SHP77 (cell line): ENCODE data around the gene OPA1.

Experiments
- DNase-seq, 2 experiments: peaks; one replicate each; lab custom pipeline; 2025; lab: John Stamatoyannopoulos, UW

The OPA1 gene

DNA sequence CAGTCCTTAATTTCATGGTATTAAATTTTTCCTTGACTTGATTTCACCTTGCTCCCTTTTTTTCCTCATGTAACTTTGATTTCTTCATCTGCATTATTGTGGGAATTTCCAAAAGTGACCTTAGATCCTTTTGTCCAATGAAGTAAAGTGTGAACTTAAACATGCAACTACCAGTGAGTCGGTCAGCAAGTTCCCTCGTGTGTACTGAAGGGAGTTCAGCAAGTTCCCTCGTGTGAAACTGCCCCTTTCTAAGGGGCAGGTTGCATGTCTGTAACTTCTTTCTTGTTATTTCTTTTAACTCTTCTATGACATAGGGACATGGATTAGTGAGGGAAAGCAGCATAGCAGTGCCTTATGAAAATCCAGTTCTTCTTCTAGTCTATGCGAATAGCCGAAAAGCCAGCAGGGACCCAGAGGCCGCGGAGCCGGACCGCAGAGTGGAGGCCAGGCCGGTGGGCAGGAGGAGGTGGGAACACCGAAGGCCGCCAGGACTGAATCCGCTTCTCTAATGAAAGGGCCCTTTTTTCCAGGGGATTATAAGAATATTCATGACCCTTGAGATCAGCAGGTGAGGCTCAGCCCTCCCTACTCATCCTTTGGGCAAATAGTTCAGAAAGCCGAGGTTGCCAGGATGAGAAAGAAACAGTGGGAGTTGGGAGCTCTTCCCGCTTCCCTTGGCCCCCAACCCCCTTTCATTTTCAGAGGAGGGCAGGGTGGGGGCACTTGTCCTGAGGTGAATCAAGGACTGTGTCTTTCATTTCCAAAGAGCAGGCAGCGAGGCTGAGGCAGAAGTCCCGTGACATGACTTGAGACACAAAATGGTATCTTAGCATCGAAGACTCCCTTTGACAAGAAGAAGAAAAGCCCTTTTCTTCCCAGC is 117.5 kb downstream of the OPA1 start:
- DNase-seq, result no peak

DNA sequence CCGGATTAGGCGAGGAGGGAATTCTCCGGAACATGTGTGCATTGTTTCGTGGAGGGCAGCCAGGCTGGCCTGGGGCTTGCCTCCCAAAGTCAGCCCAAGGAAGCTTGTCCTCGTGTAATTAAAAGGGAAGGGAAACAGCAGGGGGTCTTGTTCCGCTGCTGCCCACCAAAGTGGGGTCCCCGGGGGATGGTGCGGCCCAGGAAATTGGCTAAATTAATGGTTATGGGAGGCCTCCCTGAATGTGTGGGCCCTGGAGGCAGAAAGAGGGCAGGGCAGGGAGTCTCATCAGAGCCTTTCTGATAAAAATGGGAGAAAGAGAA is 118.1 kb downstream of the OPA1 start:
- no peak for DNase-seq

DNA sequence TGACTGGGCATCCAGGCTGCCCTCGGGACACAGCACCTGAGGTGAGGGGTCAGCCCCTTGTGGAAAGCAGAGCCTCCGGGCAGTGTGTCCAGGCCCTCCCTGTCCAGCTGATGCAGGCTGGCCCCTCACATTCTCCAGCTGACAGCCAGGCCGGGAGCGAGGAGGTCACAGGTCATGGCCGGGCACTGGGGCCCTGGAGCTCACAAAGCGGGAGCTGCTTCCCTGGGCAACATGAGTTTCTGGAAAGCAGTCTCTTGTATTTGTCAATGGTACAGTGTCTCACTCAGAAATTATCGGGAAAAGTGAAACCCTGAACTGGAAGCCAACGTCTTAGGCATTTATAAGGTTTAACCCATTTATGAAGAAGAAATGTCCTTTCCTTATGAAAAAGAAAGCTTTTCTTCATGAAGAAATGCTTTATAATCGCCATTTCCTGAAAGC is 118.5 kb downstream of the OPA1 start:
- peak in 1 of 2 experiments; percentile 6 for DNase-seq

DNA sequence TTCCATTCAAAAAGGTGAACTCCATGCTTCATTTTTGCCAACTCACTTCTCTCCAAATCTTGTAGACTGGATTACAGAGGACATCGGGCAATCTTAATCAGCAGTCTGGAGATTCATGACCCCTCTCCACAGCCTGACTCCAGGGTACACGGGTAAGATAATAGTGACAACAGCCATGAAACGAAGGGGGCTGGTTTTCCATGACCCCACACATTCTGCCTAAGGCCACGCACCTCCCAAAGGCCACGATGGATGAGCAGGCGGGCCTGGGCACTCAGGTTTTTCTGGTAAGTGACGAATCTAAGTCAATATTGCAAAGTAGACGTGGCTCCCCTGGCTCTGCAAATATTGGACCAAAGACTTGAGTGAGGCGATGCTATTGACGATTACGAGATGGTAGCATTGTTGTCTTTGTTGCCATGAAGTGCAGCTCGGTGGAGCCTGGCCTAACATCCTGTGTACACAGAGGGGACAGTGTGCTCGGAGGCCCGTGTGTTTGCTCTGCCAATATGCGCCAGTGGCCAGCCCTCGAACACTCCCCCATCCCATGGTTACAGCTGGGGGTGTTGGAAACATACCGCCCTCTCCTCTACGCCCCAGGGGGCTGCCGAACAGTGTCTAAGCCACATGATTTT is 119.1 kb downstream of the OPA1 start:
- peak; percentile 91 to 92 for DNase-seq

DNA sequence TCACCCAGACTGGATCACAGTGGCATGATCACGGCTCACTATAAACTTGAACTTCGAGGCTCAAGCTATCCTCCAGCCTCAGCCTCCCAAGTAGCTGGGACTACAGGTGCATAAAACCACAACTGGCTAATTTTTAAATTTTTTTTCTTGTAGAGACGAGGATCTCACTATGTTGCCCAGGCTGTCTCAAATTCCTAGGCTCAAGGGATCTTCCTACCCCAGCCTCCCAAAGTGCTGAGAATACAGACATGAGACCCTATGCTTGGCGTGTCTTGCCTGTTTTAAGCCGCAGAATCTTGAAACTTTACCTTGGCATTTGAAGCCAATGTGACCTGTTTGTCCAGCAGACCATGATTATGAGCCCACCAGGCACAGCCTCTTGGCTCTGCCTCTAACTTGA is 119.9 kb downstream of the OPA1 start:
- no peak for DNase-seq

DNA sequence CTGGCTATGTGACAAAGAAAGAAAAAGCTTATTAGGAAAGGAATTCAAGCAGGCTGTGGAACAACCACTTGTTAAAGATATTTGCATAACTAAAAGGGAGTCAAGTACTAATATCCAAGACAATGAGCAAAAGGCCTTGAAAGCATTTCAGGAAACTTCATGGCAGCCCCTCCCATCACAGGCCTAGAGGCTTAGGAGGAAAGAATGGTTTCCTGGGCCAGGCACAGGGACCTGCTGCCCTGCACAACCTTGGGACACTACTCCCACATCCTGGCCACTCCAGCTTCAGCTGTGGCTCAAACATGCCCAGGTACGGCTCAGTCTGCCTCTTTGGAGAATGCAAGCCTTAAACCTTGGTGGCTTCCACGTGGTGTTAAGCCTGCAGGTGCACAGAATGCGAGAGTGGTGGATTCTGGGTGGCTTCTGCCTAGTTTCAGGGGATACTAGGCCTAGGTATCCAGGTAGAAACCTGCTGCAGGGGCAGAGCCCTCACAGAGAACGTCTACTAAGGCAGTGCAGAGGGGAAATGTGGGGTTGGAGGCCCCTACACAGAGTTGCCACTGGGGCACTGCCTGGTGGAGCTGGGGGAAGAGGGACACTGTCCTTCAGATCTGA is 121.6 kb downstream of the OPA1 start:
- DNase-seq, result no peak

DNA sequence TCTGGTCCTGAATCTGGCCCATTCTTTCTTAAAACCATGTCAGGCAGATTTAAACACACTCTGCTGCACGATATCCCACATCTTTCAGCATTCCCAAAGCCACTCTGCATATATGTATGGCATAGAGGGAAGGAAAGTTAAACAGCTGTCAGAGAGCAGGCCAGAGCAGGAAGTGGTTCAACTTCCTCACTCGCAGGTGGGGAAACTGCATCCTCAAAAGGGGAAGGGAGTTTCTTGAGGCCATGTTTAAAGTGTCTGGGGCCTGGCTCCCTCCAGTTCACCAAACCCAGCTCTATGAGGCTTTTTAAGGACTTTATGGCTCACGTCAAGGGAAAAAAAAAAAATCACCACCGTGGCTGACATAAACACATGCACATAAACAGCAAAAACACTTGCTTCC is 123.1 kb downstream of the OPA1 start:
- DNase-seq, result no peak

DNA sequence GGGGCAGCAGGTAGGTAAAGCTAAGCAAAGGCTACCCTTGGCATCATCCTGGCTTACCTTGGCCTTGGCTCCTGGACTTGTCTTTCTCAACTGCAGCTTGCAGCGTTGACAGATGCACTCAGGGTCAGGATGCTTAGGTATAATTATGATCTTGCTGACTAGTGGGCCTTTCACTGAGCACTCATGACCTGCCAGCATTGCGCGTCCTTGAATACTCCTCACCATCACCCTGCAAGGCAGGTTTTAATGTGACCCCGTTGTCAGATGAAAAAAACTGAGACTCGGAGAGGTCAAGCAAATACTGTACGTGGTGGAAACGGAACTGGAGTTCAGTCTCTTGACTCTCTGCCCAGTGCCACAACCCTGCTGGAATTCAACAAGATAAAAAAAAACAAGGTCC is 126.7 kb downstream of the OPA1 start:
- DNase-seq, result no peak

DNA sequence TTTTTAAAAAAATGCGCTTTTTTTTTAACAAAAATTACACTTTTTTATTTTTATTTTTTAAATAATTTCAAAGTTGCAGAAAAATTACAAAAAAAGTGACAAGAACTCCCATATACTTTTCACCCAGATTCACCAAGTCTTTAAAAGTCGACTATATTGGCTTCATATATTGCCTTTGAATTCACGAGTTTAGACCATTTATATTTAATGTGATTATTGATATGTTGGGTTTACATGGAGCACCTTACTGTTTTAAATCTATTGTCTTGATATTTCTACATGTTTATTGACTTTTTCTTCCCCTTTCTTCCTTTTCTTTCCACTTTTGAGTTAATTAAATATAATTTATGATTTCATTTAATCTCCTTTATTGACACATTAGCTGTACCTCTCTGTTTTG is 127.2 kb downstream of the OPA1 start:
- DNase-seq, result no peak

DNA sequence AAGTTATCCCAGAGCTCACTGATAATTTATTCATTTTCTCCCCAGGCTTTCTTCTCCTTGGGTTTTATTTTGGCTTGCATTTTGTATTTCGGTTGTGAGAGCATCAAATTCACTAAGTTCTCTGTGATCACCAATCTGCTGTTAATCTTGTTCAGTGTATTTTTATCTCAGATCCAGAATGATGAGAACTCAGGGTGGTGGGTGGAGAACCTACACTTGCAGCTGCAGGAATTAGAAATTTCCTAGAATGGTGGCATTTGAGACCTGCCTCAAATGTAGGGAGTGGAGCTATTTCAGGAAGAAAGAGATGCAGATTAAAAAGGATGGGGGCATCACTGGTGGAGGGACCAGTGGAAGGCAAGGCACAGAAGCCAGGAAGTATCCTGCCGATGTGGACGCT is 129.6 kb downstream of the OPA1 start:
- no peak for DNase-seq

DNA sequence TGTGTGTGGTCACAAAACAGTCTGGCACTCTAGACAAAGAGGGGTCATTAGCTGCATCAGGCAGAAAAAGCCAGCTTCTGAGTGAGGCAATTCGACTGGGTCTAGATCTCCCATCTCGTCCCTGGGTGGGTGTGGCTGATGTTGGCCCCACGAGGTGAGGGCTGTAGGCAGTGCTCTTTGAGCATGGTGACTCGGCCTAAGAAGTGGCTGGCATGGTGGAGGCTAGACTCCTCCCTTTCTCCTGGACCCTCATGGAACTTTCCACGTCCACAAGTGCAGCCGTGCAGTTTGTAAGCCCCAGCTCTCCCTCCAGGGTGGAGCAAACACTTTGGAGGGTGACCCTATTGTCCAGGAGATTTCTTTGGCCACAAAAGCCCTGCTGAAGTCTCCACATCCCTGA is 134.1 kb downstream of the OPA1 start:
- DNase-seq, result no peak

DNA sequence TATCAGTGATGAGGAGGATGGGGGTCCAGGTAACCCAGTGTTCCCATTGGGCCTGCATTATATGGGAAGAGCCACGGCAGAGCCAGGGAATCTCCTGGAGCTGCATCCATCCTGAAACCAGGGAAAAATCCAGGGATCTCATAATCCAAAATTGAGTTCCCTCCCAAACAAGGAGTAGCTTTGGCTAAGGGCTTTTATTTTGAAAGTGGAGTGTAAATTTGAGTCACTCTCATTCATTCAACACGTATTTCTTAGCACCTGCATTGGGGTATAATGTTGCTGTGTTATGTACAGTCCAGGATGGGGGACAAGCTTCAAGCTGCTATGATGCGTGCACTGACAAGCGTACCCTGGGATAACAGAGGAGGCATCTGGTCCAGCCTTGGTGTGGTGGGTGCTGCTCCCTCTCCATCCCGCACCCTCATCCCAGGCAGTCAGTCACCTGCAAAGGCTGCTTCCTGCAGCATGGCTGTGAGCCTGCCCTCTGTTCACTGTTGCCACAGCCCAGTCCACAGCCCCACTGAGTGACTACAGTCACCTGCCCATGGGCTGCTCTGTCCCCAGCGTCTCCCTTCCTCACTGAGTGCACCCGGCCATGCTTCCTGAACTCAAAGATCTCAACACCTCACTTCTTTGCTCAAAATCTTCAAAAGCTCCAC is 135.6 kb downstream of the OPA1 start:
- DNase-seq, result no peak

DNA sequence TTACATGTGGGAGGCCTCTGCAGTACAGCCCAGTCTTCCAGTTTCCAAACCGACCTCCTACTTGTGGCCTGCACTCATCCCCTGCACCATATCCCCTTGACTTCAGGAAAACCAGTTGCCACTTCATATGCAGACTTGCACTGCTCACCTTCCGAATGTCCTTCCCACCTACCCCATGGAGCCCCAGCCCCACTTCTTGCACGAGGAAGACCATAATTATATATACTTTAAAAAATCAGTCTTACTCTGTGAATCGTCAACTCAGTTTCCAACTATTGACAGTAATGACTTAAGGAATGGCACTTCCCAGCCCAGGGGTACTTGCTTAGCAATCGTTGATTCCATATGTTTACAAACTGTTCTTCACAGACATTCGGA is 136.1 kb downstream of the OPA1 start:
- DNase-seq, result no peak

DNA sequence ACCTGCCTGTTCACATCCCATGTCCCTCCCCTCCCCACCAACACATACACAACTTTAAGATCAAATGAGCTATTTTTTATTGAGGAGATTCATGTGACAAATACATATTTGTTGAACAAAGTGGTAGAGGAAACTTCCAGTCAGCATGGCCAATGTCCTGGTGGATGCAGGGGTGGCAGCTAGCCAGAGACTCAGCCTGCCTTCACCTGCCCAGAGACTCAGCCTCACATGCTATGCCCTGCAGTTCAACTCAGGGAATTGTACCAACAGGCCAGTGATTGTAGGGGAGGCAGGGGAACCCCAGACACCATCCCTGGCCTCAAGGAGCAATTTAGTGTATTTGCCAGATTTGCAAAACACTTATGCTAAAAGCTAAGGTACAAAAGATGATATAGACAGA is 136.6 kb downstream of the OPA1 start:
- no peak for DNase-seq

DNA sequence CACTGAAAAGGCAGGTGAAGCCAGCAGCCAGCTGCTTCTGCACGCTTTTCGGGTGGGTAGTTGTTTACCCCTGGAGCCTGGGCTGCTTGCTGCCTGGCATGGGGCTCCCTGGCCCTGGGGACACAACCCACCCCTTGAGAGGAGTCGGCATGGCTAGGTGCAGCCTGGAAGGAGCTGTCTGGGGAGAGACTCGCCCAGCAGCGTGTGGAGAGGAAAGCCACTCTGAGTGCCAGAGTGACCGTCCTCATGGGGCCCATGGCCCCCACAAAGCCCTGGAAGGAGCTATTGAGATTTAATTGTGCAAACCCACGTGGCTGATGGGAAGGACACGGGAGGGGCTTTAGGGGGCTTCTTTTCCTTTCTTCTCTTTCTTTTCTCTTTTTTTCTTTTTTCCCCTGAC is 137.5 kb downstream of the OPA1 start:
- peak in 1 of 2 experiments; percentile 3 for DNase-seq

DNA sequence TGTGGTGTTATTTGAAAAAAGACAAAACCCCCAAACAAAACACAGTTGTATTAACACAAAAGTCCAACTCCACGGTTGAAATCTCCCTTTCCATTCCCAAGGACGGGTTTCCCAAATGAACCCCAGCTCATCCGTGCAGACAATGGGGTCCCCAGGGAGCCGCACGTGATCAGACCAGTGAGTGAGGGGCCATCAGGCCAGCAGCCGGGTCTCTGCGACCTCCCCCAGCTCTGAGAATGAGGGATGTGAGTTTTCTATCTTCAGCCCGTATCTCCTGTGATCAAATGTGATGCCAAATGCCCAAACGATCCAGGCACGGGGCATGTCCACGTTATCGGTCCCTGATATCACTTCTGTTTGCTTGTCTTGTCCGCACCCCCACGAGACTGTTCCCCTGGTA is 138.0 kb downstream of the OPA1 start:
- DNase-seq, result no peak

DNA sequence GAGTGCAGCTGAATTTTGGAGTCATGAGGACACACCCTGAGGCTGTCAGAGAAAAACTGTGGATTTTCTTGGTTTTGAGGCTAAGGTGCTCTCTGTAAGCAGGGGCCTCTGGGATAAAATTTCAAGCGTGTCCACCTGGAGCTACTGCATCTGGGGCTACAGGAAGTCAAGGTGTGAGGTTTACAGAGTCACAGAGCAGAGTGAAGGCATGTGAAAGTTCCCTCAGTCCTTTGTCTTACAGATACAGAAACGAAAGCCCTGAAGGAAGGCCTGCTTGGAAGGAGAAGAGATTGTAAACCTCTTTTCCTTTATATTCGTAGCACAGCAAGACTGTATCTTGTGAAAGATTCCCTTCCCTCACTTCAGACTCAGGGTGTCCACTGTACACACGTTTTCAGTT is 138.6 kb downstream of the OPA1 start:
- no peak for DNase-seq

DNA sequence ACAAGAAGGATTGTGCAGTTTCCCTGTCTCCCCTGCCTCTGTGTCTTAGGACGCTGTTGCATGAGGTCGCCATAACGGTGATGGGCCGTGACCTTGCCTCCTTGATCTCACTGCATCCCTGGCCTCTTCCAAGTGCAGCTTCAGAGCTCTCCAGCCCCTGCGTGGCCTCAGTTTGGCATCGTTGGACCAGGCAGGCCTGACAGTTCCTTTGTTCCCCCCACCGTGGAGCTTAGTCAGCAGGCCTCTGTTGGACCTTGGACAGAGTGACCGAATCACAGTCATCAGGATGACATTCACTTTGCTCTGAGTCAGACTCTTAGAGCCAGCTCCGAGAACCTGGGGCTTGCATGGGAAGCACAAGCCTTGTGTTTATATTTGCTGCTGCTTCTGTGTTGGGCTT is 139.4 kb downstream of the OPA1 start:
- DNase-seq, result no peak

DNA sequence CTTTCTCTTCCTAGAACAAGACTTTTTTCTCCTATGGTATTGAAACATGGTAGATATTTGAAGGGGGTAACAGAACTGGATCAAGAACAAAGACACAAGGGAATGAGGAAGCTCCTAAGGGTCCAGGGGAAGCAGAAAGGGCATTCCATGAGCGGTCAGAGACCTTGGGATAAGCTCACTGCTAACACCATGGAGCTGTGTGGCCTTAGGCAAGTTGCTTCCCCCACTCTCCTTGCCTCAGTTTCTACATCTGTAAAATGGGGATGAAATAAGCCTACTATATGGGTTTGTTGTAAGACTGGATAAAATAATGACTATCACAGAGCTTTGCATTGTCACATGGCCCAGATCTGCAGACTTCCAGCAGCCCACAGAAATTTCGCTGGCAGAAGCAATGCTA is 139.8 kb downstream of the OPA1 start:
- DNase-seq, result no peak

DNA sequence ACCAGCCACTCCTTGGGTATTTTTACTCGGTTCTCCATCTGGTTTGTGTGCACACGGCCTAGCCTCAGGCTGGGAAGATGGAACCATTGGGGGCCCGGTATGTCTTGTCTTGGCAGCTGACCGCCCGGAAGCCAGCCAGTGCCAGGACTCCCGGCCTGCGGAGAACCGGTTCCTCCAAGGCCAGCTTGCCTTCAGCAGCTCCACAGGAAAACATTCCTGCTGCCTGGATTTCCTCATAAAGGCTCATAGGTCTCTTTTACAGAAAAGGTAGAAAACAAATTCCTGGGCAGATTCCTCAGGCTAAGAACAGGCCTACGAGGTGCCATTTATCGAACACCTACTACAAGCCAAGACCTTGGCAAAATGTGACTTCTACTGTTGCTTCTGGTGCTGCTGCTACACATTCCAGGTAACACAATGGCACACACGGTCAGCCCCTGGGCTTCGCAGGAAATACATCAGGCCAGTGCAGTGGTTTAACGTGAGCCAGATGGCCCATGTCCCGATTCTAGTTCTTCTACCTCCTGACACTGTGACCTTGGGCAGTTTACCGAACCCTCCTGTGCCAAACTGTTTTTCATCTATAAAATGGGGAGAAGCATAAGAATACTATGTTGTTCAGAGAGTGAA is 141.8 kb downstream of the OPA1 start:
- no peak for DNase-seq

DNA sequence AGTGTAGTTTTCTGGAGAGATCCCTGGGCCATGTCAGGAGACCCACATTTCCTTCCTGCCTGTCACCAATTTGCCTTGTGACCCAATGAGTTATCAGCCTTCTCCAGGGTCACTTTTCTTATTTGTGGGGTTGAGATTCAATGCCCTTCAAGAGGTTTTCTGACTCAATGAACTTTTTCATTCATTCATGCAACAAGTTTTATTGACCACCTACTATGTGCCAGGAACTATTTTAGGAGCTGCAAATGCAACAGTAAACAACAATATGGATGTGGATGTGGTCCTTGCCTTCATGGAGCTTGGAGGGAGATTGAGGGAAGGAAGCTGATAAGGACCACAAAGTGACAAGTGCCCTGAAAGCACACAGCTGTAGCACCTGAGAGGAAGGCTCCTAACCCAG is 142.8 kb downstream of the OPA1 start:
- no peak for DNase-seq

DNA sequence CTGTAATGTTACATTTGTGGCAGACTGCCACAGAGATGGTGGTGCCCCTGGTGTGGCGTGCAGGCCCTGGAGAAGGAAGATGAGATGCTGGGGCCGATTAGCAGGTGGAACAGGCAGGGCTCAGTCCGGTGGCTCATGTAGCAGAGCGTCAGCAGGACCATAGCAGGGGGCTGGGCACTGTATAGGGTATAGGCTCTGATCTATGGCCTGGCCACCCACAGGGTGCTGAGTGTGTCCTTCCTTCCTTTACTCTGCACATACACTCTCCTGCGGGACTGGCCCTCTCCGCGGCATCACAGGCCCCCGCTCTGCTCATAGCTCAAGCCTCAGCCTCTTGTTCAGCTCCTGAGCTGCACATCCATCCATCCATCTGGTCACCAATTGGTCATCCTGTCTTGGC is 143.6 kb downstream of the OPA1 start:
- DNase-seq, result no peak
